ENCODE data around the gene ZCCHC9. TPM values are rescaled to one million over a fixed set of nuclear protein-coding genes. Genes with fewer than 3 reads are reported as not detected.

The ZCCHC9 gene
- total RNA-seq, 2 donors from 2014 or later = 9.4 to 10.3 TPM

DNA sequence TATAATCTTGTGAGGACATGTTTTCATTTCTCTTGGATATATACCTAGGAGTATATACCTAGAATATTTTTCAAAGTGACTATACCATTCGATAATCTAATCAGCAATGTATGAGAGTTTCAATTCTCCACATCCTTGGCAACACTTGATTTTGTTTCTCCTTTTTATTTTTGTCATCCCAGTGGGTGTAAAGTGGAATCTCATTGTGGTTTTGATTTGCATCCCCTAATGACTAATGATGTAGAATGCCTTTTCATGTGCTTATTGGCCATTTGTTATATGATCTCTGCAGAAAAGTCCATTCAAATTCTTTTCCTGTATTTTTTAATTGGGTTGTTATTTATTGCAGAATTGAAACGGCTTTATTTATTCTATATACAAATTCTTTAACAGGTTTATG, 15.2 kb downstream of the ZCCHC9 start:
- H3K27ac ChIP-seq = no peak overlapping the region
- peaks cover 30% of the 10 kb centered on the region for H3K36me3 ChIP-seq
- H3K4me1 ChIP-seq = no peaks in the 10 kb centered on the region
- no peaks in the 10 kb centered on the region for H3K27me3 ChIP-seq
- no peaks in the 10 kb centered on the region for H3K9me3 ChIP-seq
- TF ChIP-seq, protein P1, sequence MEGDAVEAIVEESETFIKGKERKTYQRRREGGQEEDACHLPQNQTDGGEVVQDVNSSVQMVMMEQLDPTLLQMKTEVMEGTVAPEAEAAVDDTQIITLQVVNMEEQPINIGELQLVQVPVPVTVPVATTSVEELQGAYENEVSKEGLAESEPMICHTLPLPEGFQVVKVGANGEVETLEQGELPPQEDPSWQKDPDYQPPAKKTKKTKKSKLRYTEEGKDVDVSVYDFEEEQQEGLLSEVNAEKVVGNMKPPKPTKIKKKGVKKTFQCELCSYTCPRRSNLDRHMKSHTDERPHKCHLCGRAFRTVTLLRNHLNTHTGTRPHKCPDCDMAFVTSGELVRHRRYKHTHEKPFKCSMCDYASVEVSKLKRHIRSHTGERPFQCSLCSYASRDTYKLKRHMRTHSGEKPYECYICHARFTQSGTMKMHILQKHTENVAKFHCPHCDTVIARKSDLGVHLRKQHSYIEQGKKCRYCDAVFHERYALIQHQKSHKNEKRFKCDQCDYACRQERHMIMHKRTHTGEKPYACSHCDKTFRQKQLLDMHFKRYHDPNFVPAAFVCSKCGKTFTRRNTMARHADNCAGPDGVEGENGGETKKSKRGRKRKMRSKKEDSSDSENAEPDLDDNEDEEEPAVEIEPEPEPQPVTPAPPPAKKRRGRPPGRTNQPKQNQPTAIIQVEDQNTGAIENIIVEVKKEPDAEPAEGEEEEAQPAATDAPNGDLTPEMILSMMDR (IDR thresholded peaks at IDR 0.05) = no peak
- DNase-seq (ENCODE audit: low spot score) = no peak
- no peak overlapping the region for H3K4me3 ChIP-seq

DNA sequence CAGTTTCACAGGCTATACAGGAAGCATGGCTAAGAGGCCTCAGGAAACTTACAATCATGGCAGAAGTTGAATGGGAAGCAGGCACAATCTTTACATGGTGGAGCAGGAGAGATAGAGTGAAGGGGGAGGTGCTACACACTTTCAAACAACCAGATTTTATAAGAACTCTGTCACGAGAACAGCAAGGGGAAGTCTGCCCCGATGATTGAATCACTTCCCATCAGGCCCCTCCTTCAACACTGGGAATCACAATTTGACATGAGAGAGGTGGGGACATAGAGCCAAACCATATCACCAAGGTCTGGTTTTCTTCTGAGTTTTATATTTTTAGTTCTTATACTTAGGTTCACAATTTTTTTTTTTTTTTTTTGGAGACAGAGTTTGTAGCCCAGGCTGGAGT, 16.1 kb downstream of the ZCCHC9 start:
- Histone ChIP-seq H3K4me3 (no peak overlapping the region), H3K4me1 (no peaks in the 10 kb centered on the region), H3K27me3 (no peaks in the 10 kb centered on the region), H3K36me3 (peaks cover 20% of the 10 kb centered on the region), H3K9me3 (no peaks in the 10 kb centered on the region), H3K27ac (no peak overlapping the region)
- DNase-seq (ENCODE audit: low spot score) = no peak
- TF ChIP-seq, protein P1 (IDR thresholded peaks at IDR 0.05) = no peak

DNA sequence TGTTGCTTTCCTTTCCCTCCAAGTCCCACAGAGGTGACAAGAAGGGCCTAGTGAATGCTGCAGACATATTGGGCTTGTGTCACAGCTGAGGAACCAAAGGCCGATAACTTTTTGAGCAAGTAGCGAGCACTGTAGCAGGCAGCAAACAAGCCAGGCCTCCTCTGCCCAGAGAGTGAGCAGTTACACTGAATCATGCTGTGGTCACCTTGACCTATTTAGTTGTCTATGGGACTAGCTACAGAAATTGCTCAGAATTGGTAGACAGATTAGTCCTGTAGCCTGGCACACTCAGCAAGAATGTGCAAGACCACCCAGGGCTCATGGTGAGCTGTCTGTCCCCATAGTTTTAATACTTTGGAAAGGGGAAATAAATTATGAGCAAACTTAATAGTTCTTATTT, 25.2 kb downstream of the ZCCHC9 start:
- Histone ChIP-seq H3K36me3 (no peaks in the 10 kb centered on the region), H3K9me3 (no peaks in the 10 kb centered on the region), H3K4me1 (no peaks in the 10 kb centered on the region), H3K27me3 (no peaks in the 10 kb centered on the region), H3K27ac (no peak overlapping the region), H3K4me3 (no peak overlapping the region)
- TF ChIP-seq, protein P1 (IDR thresholded peaks at IDR 0.05) = no peak
- no peak for DNase-seq (ENCODE audit: low spot score)

DNA sequence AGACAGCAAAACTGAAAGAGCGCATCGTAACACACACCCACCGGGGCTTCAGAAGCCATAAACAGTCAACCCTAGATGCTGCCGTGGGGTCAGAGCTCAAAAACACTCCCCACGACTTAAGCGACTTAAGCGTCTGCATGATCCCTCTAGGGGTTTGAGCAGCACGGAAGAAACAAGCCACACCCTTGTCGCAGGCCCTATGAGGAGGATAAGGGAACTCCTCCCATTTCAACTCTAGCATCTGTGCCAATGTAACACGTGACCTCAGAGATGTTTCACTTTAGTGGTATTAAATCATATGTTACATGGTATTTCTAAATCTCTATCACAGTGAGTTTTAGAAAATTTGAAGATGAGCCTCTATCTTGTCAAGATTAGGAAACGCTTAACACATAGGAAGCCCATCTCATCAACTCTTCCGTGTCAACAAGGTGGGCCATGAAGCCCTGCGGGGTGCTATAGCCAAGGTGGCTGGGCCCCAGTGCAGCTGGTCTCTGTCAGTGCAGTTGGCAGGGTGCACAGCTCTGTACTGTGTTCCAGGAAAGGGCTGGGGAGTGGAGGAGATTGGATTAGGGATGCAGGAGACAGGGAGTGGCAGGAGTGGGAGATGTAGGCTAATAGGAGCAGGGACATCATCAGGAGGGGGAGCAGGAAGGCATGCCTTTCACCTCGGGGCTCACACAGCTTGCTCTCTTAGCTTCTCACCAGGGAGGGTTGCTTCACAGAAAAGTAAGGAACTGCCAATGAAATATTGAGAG, 33.1 kb downstream of the ZCCHC9 start:
- Histone ChIP-seq H3K27me3 (no peaks in the 10 kb centered on the region), H3K9me3 (no peaks in the 10 kb centered on the region), H3K27ac (no peak overlapping the region), H3K36me3 (no peaks in the 10 kb centered on the region), H3K4me3 (no peak overlapping the region), H3K4me1 (no peaks in the 10 kb centered on the region)
- TF ChIP-seq, protein P1 (IDR thresholded peaks at IDR 0.05) = no peak
- DNase-seq (ENCODE audit: low spot score) = no peak

DNA sequence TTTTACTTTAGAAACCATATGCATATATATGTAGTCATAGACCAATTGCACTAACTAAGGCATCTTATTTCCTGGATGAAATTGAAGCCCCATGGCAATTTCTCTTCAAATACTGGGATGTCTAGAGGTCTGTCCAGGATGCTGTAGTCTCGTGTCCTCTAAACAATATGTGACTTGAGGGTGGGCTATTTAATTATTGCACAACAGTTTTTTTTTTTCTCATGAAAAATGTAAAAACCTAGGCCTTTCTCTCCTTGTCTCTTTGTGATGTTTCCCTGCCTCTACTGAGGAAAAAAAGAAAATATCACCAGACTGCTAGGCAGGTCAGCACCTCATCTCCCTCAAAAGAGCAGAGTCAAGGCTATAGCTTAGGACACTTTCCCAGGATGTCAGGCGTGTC, 34.6 kb downstream of the ZCCHC9 start:
- H3K4me1 ChIP-seq = no peaks in the 10 kb centered on the region
- TF ChIP-seq, protein P1 (IDR thresholded peaks at IDR 0.05) = no peak
- H3K4me3 ChIP-seq = no peak overlapping the region
- no peak overlapping the region for H3K27ac ChIP-seq
- no peaks in the 10 kb centered on the region for H3K27me3 ChIP-seq
- no peaks in the 10 kb centered on the region for H3K36me3 ChIP-seq
- no peaks in the 10 kb centered on the region for H3K9me3 ChIP-seq
- DNase-seq (ENCODE audit: low spot score) = no peak

DNA sequence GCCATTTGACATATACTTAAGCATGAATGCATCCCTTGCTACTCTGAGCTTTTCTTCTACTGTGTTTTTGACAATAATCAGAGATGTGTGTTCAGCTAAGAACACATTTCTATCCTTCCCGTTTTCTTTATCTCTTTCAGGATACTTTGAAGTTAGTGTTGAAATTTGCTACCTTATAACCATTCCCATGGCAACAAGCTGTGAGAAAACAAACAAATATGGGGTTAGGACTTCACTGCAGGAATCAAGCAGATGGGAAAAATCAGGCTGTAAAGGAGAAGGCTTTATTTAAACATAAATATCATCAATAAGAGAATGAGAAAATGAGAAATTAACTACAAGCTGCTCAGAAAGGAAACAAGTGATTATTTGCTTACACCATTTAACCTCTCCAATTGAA, 35.2 kb downstream of the ZCCHC9 start:
- H3K27me3 ChIP-seq = no peaks in the 10 kb centered on the region
- no peaks in the 10 kb centered on the region for H3K4me1 ChIP-seq
- no peak overlapping the region for H3K27ac ChIP-seq
- no peak for DNase-seq (ENCODE audit: low spot score)
- H3K4me3 ChIP-seq = no peak overlapping the region
- no peaks in the 10 kb centered on the region for H3K36me3 ChIP-seq
- H3K9me3 ChIP-seq = no peaks in the 10 kb centered on the region
- TF ChIP-seq, protein P1 (IDR thresholded peaks at IDR 0.05) = no peak

Measured in right atrium auricular region (tissue), 2 donors.